ENCODE data around the gene NUP42. TPM values are rescaled to one million over a fixed set of nuclear protein-coding genes. Genes with fewer than 3 reads are reported as not detected.

Gene NUP42
- total and polyA plus RNA-seq, 2 donors (not counting 1 experiment from before 2014, with no cell fraction given), result 13.1 to 28.2 TPM

DNA sequence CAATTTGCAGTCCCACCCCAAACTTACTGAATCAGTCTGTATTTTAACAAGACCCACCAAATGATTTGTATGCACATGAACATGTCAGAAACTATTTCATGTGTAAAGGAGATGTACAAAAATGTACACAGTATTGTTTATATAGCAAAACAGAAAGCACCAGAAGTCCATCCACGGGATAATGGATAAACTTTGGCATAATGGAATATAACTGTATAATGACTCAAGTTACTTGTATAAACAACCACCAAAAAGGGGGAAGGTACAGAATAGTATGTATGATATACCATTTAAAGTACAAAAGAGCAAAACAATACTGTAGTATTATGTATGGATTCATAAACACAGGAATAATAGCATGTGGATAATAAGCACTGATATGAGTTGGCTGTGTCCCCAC lies 22.4 kb downstream of the NUP42 start:
- H3K9me3 ChIP-seq (ENCODE audit: control insufficient read depth, insufficient read depth, low read depth, low read length), result no peaks in the 10 kb centered on the region
- no peaks in the 10 kb centered on the region for H4K20me1 ChIP-seq (ENCODE audit: control insufficient read depth, extremely low read depth, insufficient read depth, low read length)
- H3K9ac ChIP-seq (ENCODE audit: insufficient read depth, low read length), result no peak overlapping the region
- no peak overlapping the region for H3K27ac ChIP-seq (ENCODE audit: insufficient read depth, low read length)
- no peaks in the 10 kb centered on the region for H3K79me2 ChIP-seq (ENCODE audit: control insufficient read depth, insufficient read depth, low read length)
- H3K27me3 ChIP-seq (ENCODE audit: control insufficient read depth, insufficient read depth, low read length), result no peaks in the 10 kb centered on the region
- no peaks in the 10 kb centered on the region for H3K4me1 ChIP-seq (ENCODE audit: control insufficient read depth, extremely low read depth, insufficient read depth, low read length)
- H2AFZ ChIP-seq (ENCODE audit: low read length), result no peak overlapping the region
- peak in 1 of 2 donors; percentile 11 for DNase-seq (ENCODE audit: low read depth in 2 of 2)
- no peak overlapping the region for H3K4me2 ChIP-seq (ENCODE audit: extremely low read depth, insufficient read depth, low read length)
- TF ChIP-seq EZH2 (IDR thresholded peaks at IDR 0.05; ENCODE audit: low read length, missing control alignments), result no peak
- no peak for TF ChIP-seq CTCF (conservative IDR thresholded peaks at IDR 0.05 in 1 of 2, IDR thresholded peaks at IDR 0.05 in 1 of 2; ENCODE audit: low read depth in 1 of 2, low read length in 2 of 2)
- H3K4me3 ChIP-seq (replicated peaks in 1 of 4; ENCODE audit: control extremely low read depth in 1 of 4, insufficient read depth in 1 of 4, low read depth in 3 of 4, low read length in 4 of 4), result no peak overlapping the region
- peaks cover 2% of the 10 kb centered on the region for H3K36me3 ChIP-seq (ENCODE audit: control insufficient read depth, insufficient read depth, low read length)

DNA sequence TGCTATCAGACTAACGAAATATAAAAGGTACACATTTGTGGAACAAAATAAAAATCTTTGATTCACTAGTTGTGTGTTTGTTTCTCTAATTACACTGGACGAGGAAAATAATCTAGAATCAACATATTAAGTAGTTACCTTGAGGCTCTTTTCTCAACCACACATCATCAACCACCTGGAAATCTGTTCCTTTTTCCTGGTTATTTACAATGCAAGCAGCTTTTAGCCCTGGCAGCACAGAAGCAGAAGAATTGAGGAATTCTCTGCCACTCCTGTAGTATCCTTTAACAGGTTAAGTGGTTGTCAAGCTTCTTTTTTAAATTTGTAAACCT lies 23.7 kb downstream of the NUP42 start:
- Histone ChIP-seq H3K4me2 (ENCODE audit: extremely low read depth, insufficient read depth, low read length) (no peak overlapping the region), H3K4me3 (replicated peaks in 1 of 4; ENCODE audit: control extremely low read depth in 1 of 4, insufficient read depth in 1 of 4, low read depth in 3 of 4, low read length in 4 of 4) (no peak overlapping the region), H3K9ac (ENCODE audit: insufficient read depth, low read length) (no peak overlapping the region), H3K27me3 (ENCODE audit: control insufficient read depth, insufficient read depth, low read length) (no peaks in the 10 kb centered on the region), H4K20me1 (ENCODE audit: control insufficient read depth, extremely low read depth, insufficient read depth, low read length) (no peaks in the 10 kb centered on the region), H3K27ac (ENCODE audit: insufficient read depth, low read length) (no peak overlapping the region), H3K79me2 (ENCODE audit: control insufficient read depth, insufficient read depth, low read length) (no peaks in the 10 kb centered on the region), H2AFZ (ENCODE audit: low read length) (no peak overlapping the region), H3K4me1 (ENCODE audit: control insufficient read depth, extremely low read depth, insufficient read depth, low read length) (no peaks in the 10 kb centered on the region), H3K9me3 (ENCODE audit: control insufficient read depth, insufficient read depth, low read depth, low read length) (no peaks in the 10 kb centered on the region), H3K36me3 (ENCODE audit: control insufficient read depth, insufficient read depth, low read length) (no peaks in the 10 kb centered on the region)
- TF ChIP-seq EZH2 (IDR thresholded peaks at IDR 0.05; ENCODE audit: low read length, missing control alignments) (no peak), CTCF (conservative IDR thresholded peaks at IDR 0.05 in 1 of 2, IDR thresholded peaks at IDR 0.05 in 1 of 2; ENCODE audit: low read depth in 1 of 2, low read length in 2 of 2) (no peak)
- DNase-seq (ENCODE audit: low read depth in 2 of 2), result no peak

GRCh38 chr7:23205909-23206767 lies 24.3 kb downstream of the NUP42 start:
- Histone ChIP-seq H3K4me2 (ENCODE audit: extremely low read depth, insufficient read depth, low read length) (no peak overlapping the region), H3K4me3 (replicated peaks in 1 of 4; ENCODE audit: control extremely low read depth in 1 of 4, insufficient read depth in 1 of 4, low read depth in 3 of 4, low read length in 4 of 4) (no peak overlapping the region)
- peak; percentile 10 to 16 for DNase-seq (ENCODE audit: low read depth in 2 of 2)

More at GRCh38 chr7:23205909-23206767, 24.3 kb downstream of the NUP42 start:
- Histone ChIP-seq H4K20me1 (ENCODE audit: control insufficient read depth, extremely low read depth, insufficient read depth, low read length) (no peaks in the 10 kb centered on the region), H2AFZ (ENCODE audit: low read length) (peak overlapping the region; percentile 29), H3K27ac (ENCODE audit: insufficient read depth, low read length) (no peak overlapping the region), H3K36me3 (ENCODE audit: control insufficient read depth, insufficient read depth, low read length) (no peaks in the 10 kb centered on the region), H3K27me3 (ENCODE audit: control insufficient read depth, insufficient read depth, low read length) (no peaks in the 10 kb centered on the region), H3K4me1 (ENCODE audit: control insufficient read depth, extremely low read depth, insufficient read depth, low read length) (no peaks in the 10 kb centered on the region), H3K79me2 (ENCODE audit: control insufficient read depth, insufficient read depth, low read length) (no peaks in the 10 kb centered on the region), H3K9ac (ENCODE audit: insufficient read depth, low read length) (no peak overlapping the region), H3K9me3 (ENCODE audit: control insufficient read depth, insufficient read depth, low read depth, low read length) (no peaks in the 10 kb centered on the region)
- no peak for TF ChIP-seq EZH2 (IDR thresholded peaks at IDR 0.05; ENCODE audit: low read length, missing control alignments)
- no peak for TF ChIP-seq CTCF (conservative IDR thresholded peaks at IDR 0.05 in 1 of 2, IDR thresholded peaks at IDR 0.05 in 1 of 2; ENCODE audit: low read depth in 1 of 2, low read length in 2 of 2)

Measured in fibroblast of lung (primary cell).